Uterus (tissue), 2 donors: ENCODE data around the gene MAMDC4.

Experiments used
- CTCF ChIP-seq, 4 experiments: fragments of 200-600 bp in 2 of 4; fragments of 450-650 bp in 2 of 4; sonication (generic) in 2 of 4; IDR thresholded peaks; one replicate each; pipeline ENCODE4 v1.5.1; 2016 to 2019; ENCODE audit warnings: antibody characterized with exemption in 4 of 4, mild to moderate bottlenecking in 2 of 4, moderate library complexity in 1 of 4
- POLR2A ChIP-seq, 2 donors: fragments of 450-650 bp; IDR thresholded peaks; one replicate each; pipeline ENCODE4 v1.6.1; 2016; ENCODE audit warnings: antibody characterized with exemption in 2 of 2, mild to moderate bottlenecking in 1 of 2, moderate library complexity in 1 of 2

GRCh38 chr9:136890661-136891060 lies 38.5 kb downstream of the MAMDC4 start:
- TF ChIP-seq CTCF (IDR thresholded peaks at IDR 0.05): no peak
- TF ChIP-seq POLR2A (IDR thresholded peaks at IDR 0.05): no peak
